Measurements from ENCODE around the gene C4BPA.

Gene C4BPA

DNA sequence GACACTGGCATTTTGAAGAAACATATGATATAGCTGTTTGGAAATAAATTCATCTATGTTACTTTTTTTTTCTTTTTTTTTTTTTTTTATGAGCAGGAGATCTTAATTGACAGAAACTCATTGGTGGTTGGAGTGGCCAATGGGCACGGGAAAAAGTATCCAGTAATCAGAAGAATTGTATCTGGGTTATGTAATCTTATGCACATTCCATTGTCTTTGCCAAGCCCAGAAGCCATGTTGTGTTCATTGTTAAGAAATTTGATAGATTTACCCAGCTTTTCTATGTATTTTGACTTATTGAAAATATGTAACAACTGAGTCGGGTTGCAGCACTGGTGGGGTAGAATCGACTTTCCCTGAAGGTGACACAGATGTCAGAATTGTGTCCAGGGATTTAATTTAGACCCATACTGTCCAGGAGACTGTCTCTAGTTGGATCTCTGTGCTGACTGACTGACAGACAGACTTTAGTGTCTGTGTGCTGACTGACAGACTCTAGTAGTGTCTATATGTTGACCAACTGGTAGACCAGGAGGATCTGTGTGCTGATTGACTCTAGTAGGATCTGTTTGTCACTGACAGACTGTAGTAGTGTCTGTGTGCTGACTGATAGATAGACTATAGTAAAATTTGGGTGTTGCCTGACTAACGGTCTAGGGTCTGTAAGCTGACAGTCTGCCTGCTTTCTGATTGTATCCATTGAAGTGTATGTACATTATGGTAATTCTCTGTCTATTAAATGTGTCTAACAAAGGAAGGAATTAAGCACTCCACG lies 27.7 kb upstream of the C4BPA start:
- no peak for DNase-seq (ENCODE audit: low spot score)
- in situ Hi-C loops (cut with MboI; ENCODE audit: low sequenced_read_pairs, unreplicated experiment), result loop anchor here (25.0 kb wide), 1 partner anchor 411 kb away; the partner anchor contains the start of gene CR1
- TF ChIP-seq, protein P1, sequence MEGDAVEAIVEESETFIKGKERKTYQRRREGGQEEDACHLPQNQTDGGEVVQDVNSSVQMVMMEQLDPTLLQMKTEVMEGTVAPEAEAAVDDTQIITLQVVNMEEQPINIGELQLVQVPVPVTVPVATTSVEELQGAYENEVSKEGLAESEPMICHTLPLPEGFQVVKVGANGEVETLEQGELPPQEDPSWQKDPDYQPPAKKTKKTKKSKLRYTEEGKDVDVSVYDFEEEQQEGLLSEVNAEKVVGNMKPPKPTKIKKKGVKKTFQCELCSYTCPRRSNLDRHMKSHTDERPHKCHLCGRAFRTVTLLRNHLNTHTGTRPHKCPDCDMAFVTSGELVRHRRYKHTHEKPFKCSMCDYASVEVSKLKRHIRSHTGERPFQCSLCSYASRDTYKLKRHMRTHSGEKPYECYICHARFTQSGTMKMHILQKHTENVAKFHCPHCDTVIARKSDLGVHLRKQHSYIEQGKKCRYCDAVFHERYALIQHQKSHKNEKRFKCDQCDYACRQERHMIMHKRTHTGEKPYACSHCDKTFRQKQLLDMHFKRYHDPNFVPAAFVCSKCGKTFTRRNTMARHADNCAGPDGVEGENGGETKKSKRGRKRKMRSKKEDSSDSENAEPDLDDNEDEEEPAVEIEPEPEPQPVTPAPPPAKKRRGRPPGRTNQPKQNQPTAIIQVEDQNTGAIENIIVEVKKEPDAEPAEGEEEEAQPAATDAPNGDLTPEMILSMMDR (IDR thresholded peaks at IDR 0.05; ENCODE audit: borderline replicate concordance, control extremely low read depth, extremely low read depth, insufficient read depth, missing control alignments), result no peak

- TF ChIP-seq, protein P1 (IDR thresholded peaks at IDR 0.05; ENCODE audit: borderline replicate concordance, control extremely low read depth, extremely low read depth, insufficient read depth, missing control alignments), result no peak
- no peak for DNase-seq (ENCODE audit: low spot score)
- in situ Hi-C loops (cut with MboI; ENCODE audit: low sequenced_read_pairs, unreplicated experiment), result loop anchor here (25.0 kb wide), 1 partner anchor 410 kb away; the partner anchor contains the start of gene CR1
Measured at GRCh38 chr1:207077012-207077411, 27.0 kb upstream of the C4BPA start.

DNA sequence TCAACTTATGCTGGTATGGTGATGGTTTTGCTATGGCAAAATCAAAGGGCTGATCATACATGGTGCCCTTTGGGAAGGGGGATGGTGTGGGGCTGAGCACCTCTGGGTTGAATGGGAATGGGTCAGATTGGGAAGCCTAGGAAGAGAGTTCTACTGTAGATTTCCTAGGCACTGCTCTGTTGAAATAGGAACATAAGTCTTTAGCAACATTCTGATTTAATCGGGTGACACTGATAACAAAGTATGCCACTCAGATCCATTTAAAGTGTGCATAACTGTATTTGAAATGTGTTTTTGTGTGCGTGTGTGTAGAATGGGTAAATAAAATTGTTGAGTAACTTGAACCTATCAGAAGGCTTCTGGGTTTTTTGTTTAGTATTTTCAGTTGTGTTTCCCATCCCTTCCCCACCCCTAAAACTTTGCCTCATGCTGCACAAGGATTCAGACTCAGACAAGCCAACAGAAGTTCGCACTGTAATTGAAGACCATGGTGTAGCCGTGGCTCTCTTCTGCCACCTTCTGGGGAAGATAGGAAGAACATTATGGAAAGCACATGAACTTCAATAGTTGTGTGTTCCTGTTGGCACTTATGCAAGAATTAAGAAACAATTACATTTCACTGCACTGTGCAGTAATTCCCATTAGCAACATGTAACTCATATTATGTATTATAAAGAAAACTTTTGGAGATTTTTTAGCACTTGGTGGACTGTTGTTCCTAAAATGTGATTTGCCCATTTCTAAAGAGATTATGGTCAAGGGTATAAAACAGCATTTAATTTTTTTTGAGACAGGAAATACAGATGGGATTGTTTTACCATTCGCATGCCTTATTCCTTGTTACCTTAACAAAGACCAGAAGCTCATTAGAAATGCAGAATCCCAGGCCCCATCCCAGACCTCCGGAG lies 26.3 kb upstream of the C4BPA start:
- DNase-seq (ENCODE audit: low spot score), result peak; percentile 64
- in situ Hi-C loops (cut with MboI; ENCODE audit: low sequenced_read_pairs, unreplicated experiment), result loop anchor here (25.0 kb wide), 1 partner anchor 410 kb away; the partner anchor contains the start of gene CR1
- TF ChIP-seq, protein P1 (IDR thresholded peaks at IDR 0.05; ENCODE audit: borderline replicate concordance, control extremely low read depth, extremely low read depth, insufficient read depth, missing control alignments), result peak; percentile 79

DNA sequence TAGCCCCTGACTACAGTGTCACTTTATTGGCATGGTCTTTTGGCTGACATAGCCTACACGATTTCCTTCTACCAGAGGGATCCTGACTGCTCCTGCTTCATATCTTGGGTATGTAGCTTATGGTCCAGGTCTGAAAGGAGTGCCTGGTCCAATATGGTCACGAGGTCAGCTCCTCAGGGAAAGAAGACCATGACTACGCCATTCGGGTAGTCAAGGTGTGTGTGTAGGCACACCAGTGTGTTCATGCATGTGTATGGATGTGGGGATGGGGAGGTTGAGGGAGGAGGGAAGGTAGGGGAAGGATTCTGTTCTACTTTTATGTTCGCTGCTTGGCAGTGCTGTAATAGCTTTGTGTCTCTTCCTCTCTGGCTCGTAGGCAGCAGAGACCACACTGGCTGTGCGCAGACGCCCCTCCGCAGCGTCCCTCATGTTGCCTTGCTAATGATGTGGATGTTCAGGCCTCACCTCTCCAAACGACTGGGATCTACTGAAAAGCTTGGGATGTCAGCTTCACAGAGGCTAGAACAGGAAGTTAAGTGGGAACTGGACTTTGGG lies 25.4 kb upstream of the C4BPA start:
- TF ChIP-seq, protein P1 (IDR thresholded peaks at IDR 0.05; ENCODE audit: borderline replicate concordance, control extremely low read depth, extremely low read depth, insufficient read depth, missing control alignments), result no peak
- in situ Hi-C loops (cut with MboI; ENCODE audit: low sequenced_read_pairs, unreplicated experiment), result loop anchor here (25.0 kb wide), 1 partner anchor 409 kb away; the partner anchor contains the start of gene CR1
- DNase-seq (ENCODE audit: low spot score), result no peak

DNA sequence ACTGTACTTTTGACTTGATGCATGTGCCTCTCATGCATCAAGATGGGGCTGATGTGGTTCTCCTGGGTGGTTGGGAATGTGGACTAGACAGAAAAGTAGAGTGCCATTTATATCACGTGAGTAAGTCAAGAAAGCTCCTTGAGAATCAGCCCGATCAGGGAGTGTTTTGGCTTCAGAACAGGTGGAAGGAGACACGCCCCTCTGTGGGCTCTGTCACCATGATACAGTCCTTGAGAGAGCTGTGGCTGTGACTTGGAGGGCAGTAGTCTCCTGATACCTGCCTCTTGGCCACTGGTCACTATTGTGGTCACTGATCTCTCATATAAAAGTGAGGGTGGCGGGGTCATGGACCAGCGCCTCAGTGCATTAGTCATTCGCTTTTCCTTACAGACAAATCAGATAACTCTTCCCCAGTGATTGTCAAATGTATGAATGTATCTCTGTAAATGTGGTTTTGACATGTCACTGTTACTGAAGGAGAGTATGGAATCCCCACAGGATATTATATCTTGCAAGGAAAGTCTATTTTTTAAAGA lies 24.3 kb upstream of the C4BPA start:
- TF ChIP-seq, protein P1 (IDR thresholded peaks at IDR 0.05; ENCODE audit: borderline replicate concordance, control extremely low read depth, extremely low read depth, insufficient read depth, missing control alignments), result no peak
- in situ Hi-C loops (cut with MboI; ENCODE audit: low sequenced_read_pairs, unreplicated experiment), result loop anchor here (25.0 kb wide), 1 partner anchor 408 kb away; the partner anchor contains the start of gene CR1
- DNase-seq (ENCODE audit: low spot score), result no peak

GRCh38 chr1:207081088-207081487 lies 22.9 kb upstream of the C4BPA start:
- DNase-seq (ENCODE audit: low spot score), result no peak
- in situ Hi-C loops (cut with MboI; ENCODE audit: low sequenced_read_pairs, unreplicated experiment), result loop anchor here (25.0 kb wide), 1 partner anchor 406 kb away; the partner anchor contains the start of gene CR1
- TF ChIP-seq, protein P1 (IDR thresholded peaks at IDR 0.05; ENCODE audit: borderline replicate concordance, control extremely low read depth, extremely low read depth, insufficient read depth, missing control alignments), result no peak
